HG03439 (cell line): ENCODE data around the gene CDC42BPA.
A peak's percentile ranks its signal among the peaks of the same experiment; 100 is the strongest.
"Not testable (repeated sequence)": the region's sequence is repeated elsewhere in the genome, so short reads cannot be mapped to it uniquely, and the experiment has no call there.

Experiments
- ATAC-seq: cut with Tn5 transposase; IDR thresholded peaks from one replicate; pipeline ENCODE4 v1.9.1; 2021; ENCODE audit warnings: mild to moderate bottlenecking, moderate library complexity; ENCODE audit not compliant: unreplicated experiment

Gene CDC42BPA

GRCh38 chr1:227003165-227003564 lies 315.1 kb downstream of the CDC42BPA start:
- ATAC-seq = no peak

GRCh38 chr1:227002531-227003049 lies 315.7 kb downstream of the CDC42BPA start:
- no peak for ATAC-seq

GRCh38 chr1:226999579-226999978 lies 318.7 kb downstream of the CDC42BPA start:
- ATAC-seq = not testable (repeated sequence)

GRCh38 chr1:226995365-226996332 lies 322.6 kb downstream of the CDC42BPA start:
- ATAC-seq = peak; percentile 98

- no peak for ATAC-seq
These were observed 323.5 kb downstream of the CDC42BPA start for GRCh38 chr1:226994586-226995364.

GRCh38 chr1:226993814-226994585 lies 324.3 kb downstream of the CDC42BPA start:
- no peak for ATAC-seq

GRCh38 chr1:226991920-226992319 lies 326.4 kb downstream of the CDC42BPA start:
- no peak for ATAC-seq

GRCh38 chr1:226990133-226990716 lies 328.1 kb downstream of the CDC42BPA start:
- peak; percentile 59 for ATAC-seq

GRCh38 chr1:226989085-226989920 lies 329.0 kb downstream of the CDC42BPA start:
- no peak for ATAC-seq

GRCh38 chr1:226988334-226988666 lies 330.0 kb downstream of the CDC42BPA start:
- ATAC-seq = no peak

- ATAC-seq = no peak
These were observed 330.5 kb downstream of the CDC42BPA start for GRCh38 chr1:226987623-226988333.

- no peak for ATAC-seq
These were observed 331.1 kb downstream of the CDC42BPA start for GRCh38 chr1:226987179-226987536.

- no peak for ATAC-seq
These were observed 331.7 kb downstream of the CDC42BPA start for GRCh38 chr1:226986496-226987178.

GRCh38 chr1:226985839-226986463 lies 332.3 kb downstream of the CDC42BPA start:
- no peak for ATAC-seq

GRCh38 chr1:226985239-226985838 lies 333.0 kb downstream of the CDC42BPA start:
- no peak for ATAC-seq

GRCh38 chr1:226984521-226985238 lies 333.6 kb downstream of the CDC42BPA start:
- no peak for ATAC-seq

- ATAC-seq = no peak
These were observed 334.3 kb downstream of the CDC42BPA start for GRCh38 chr1:226983992-226984364.
